Measurements from ENCODE around the gene FADS1. TPM values are rescaled to one million over a fixed set of nuclear protein-coding genes. Genes with fewer than 3 reads are reported as not detected.

FADS1 gene
- polyA plus RNA-seq, 1 donor (not counting 4 experiments of a cell fraction or from before 2014, with no cell fraction given), result 34.0 TPM

GRCh38 chr11:61762798-61763197, 54.0 kb downstream of the FADS1 start:
- FAIRE-seq (no peak), DNase-seq (ENCODE audit: low read depth, low spot score) (no peak)
- Histone ChIP-seq H3K9me1 (ENCODE audit: control insufficient read depth, extremely low read depth, insufficient read depth, low read length) (no peaks in the 10 kb centered on the region), H3K9ac (ENCODE audit: control insufficient read depth, extremely low read depth, insufficient read depth, low read length) (no peak overlapping the region), H4K20me1 (ENCODE audit: control insufficient read depth, extremely low read depth, insufficient read depth, low read length) (no peaks in the 10 kb centered on the region), H3K27ac (ENCODE audit: control insufficient read depth, insufficient read depth, low read length) (no peak overlapping the region), H3K36me3 (ENCODE audit: control insufficient read depth in 2 of 2, extremely low read depth in 1 of 2, insufficient read depth in 2 of 2, low read length in 2 of 2) (no peaks in the 10 kb centered on the region), H3K4me3 (ENCODE audit: control insufficient read depth in 2 of 3, extremely low read depth in 1 of 3, insufficient read depth in 2 of 3, low read depth in 1 of 3, low read length in 3 of 3) (no peak overlapping the region), H2AFZ (ENCODE audit: control insufficient read depth, low read length) (no peak overlapping the region), H3K9me3 (ENCODE audit: control insufficient read depth, low read depth, low read length) (no peaks in the 10 kb centered on the region), H3K4me1 (ENCODE audit: control insufficient read depth, extremely low read depth, insufficient read depth, low read length) (no peaks in the 10 kb centered on the region), H3K79me2 (ENCODE audit: control insufficient read depth, insufficient read depth, low read length) (no peaks in the 10 kb centered on the region), H3K27me3 (ENCODE audit: control insufficient read depth, extremely low read depth, insufficient read depth, low read length) (peaks cover 9% of the 10 kb centered on the region), H3K4me2 (ENCODE audit: control insufficient read depth, extremely low read depth, insufficient read depth, low read depth, low read length) (no peak overlapping the region)
- dilution Hi-C loops (cut with MboI; ENCODE audit: extremely low pct_ligation_motif_present, low sequenced_read_pairs), result no loop called here
- TF ChIP-seq EZH2 (IDR thresholded peaks at IDR 0.05; ENCODE audit: low read length), result no peak
- TF ChIP-seq, protein P1, sequence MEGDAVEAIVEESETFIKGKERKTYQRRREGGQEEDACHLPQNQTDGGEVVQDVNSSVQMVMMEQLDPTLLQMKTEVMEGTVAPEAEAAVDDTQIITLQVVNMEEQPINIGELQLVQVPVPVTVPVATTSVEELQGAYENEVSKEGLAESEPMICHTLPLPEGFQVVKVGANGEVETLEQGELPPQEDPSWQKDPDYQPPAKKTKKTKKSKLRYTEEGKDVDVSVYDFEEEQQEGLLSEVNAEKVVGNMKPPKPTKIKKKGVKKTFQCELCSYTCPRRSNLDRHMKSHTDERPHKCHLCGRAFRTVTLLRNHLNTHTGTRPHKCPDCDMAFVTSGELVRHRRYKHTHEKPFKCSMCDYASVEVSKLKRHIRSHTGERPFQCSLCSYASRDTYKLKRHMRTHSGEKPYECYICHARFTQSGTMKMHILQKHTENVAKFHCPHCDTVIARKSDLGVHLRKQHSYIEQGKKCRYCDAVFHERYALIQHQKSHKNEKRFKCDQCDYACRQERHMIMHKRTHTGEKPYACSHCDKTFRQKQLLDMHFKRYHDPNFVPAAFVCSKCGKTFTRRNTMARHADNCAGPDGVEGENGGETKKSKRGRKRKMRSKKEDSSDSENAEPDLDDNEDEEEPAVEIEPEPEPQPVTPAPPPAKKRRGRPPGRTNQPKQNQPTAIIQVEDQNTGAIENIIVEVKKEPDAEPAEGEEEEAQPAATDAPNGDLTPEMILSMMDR (optimal IDR thresholded peaks at IDR 0.05 in 1 of 3, IDR thresholded peaks at IDR 0.05 in 1 of 3, conservative IDR thresholded peaks at IDR 0.05 in 1 of 3; ENCODE audit: extremely low read depth in 1 of 3, insufficient read depth in 2 of 3, low read length in 3 of 3), result no peak

DNA sequence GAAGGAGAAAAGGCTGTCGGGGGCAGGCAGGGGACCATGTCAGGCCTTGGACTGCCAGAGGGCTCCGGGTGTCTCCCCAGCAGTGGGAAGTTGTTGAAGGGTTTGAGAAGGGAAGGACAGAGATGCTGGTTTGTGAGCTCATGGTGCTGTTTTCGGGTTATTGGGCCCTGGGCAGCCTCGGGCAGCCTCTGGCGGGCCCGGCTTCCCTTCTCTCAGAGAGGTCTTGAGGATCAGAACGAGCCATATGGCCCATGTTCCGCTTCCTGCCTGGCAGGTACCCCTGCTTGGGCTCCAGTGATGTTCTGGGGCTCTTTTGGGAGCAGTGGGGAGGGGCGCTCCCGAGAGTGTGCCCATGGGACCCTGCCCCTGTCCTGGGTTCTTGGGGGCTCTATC, 54.6 kb downstream of the FADS1 start:
- Histone ChIP-seq H3K9me3 (ENCODE audit: control insufficient read depth, low read depth, low read length) (no peaks in the 10 kb centered on the region), H3K36me3 (ENCODE audit: control insufficient read depth in 2 of 2, extremely low read depth in 1 of 2, insufficient read depth in 2 of 2, low read length in 2 of 2) (no peaks in the 10 kb centered on the region), H2AFZ (ENCODE audit: control insufficient read depth, low read length) (no peak overlapping the region), H4K20me1 (ENCODE audit: control insufficient read depth, extremely low read depth, insufficient read depth, low read length) (no peaks in the 10 kb centered on the region), H3K27ac (ENCODE audit: control insufficient read depth, insufficient read depth, low read length) (no peak overlapping the region), H3K4me1 (ENCODE audit: control insufficient read depth, extremely low read depth, insufficient read depth, low read length) (no peaks in the 10 kb centered on the region), H3K79me2 (ENCODE audit: control insufficient read depth, insufficient read depth, low read length) (no peaks in the 10 kb centered on the region), H3K9me1 (ENCODE audit: control insufficient read depth, extremely low read depth, insufficient read depth, low read length) (no peaks in the 10 kb centered on the region), H3K4me3 (ENCODE audit: control insufficient read depth in 2 of 3, extremely low read depth in 1 of 3, insufficient read depth in 2 of 3, low read depth in 1 of 3, low read length in 3 of 3) (no peak overlapping the region), H3K27me3 (ENCODE audit: control insufficient read depth, extremely low read depth, insufficient read depth, low read length) (peaks cover 9% of the 10 kb centered on the region), H3K9ac (ENCODE audit: control insufficient read depth, extremely low read depth, insufficient read depth, low read length) (no peak overlapping the region), H3K4me2 (ENCODE audit: control insufficient read depth, extremely low read depth, insufficient read depth, low read depth, low read length) (no peak overlapping the region)
- no peak for DNase-seq (ENCODE audit: low read depth, low spot score)
- no peak for TF ChIP-seq EZH2 (IDR thresholded peaks at IDR 0.05; ENCODE audit: low read length)
- TF ChIP-seq, protein P1 (optimal IDR thresholded peaks at IDR 0.05 in 1 of 3, IDR thresholded peaks at IDR 0.05 in 1 of 3, conservative IDR thresholded peaks at IDR 0.05 in 1 of 3; ENCODE audit: extremely low read depth in 1 of 3, insufficient read depth in 2 of 3, low read length in 3 of 3), result no peak
- dilution Hi-C loops (cut with MboI; ENCODE audit: extremely low pct_ligation_motif_present, low sequenced_read_pairs), result no loop called here
- FAIRE-seq, result no peak

Measured in keratinocyte (primary cell).